Renal pelvis (tissue), 4 donors: Measurements from ENCODE around the gene CARD6. TPM values are rescaled to one million over a fixed set of nuclear protein-coding genes. Genes with fewer than 3 reads are reported as not detected.
A peak's percentile ranks its signal among the peaks of the same experiment; 100 is the strongest.
"Not testable (repeated sequence)": the region's sequence is repeated elsewhere in the genome, so short reads cannot be mapped to it uniquely, and the experiment has no call there.

ENCODE experiments used
- DNase-seq: peaks from one replicate; pipeline ENCODE4 v3.0.0-alpha.2; 2013
- polyA plus RNA-seq, 3 donors: library from polyadenylated mRNA; unstranded; fragments of 120-200 nt; gene quantifications; one replicate each; pipeline ENCODE4 v1.2.1, GENCODE V29; 2013; ENCODE audit not compliant: insufficient read length in 3 of 3

Gene CARD6
- polyA plus RNA-seq, 3 donors, result 2.6 to 3.0 (median 2.8) TPM

GRCh38 chr5:40826489-40827187, 14.5 kb upstream of the CARD6 start:
- no peak for DNase-seq

DNA sequence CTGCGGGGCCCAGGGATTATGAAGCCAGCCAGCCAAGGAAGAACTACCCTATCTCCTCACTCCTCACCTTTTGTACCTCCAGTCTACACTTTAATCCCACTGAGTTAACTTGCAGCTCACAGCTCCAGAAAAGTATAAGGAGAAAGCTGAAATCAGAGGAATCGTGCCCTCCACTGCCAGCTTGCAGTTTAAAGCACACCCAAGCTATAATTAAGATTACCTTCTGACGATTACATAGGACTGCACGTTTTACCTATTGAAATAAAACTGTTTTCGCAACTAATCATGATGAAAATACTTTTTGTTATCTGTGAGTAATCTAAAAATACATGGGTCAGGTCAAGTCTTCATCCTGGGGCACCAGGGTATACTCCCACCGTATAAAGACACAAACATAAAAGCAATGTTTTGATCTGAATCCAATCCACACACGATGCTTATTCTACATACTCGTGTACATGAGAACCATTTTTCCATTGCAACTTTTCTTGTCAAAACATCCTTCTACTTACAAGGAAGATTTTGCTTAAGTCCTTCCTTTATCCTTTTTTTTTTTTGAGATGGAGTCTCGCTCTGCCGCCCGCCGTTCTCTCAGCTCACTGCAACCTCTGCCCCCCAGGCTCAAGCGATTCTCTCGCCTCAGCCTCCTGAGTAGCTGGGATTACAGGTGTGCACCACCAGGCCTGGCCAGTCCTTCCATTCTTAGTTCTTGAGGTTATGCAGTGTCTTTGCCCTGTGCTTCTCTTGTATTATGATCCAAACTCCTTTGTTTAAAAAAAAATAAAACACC, 13.8 kb upstream of the CARD6 start:
- no peak for DNase-seq

DNA sequence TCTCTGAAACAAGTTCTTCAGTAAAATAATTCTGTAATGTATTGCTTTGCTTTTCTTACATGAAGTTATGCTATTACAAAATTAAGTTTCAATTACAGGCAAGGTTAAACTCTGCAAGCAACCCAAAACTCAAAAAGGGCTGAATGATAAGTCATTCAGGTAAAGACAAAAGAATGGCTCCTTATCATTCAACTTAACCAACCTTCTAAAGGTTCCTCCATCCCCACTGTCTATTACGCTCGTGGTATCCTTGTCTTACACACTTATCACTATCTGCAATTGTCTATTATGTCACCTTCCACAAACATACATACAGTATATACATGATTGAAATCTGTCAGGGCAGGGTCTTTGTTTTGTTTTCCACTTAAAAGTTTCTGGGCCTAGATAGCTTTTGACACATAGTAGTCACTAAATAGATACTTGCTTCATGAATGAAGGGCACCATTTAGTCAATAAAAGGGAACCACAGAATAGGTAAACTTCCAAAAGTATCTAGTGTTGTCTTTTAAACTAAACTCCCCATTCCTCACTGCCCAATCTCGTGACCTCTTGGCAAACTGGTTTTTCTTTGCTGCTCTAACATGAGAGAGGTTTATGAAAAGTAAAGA, 13.0 kb upstream of the CARD6 start:
- DNase-seq, result no peak

DNA sequence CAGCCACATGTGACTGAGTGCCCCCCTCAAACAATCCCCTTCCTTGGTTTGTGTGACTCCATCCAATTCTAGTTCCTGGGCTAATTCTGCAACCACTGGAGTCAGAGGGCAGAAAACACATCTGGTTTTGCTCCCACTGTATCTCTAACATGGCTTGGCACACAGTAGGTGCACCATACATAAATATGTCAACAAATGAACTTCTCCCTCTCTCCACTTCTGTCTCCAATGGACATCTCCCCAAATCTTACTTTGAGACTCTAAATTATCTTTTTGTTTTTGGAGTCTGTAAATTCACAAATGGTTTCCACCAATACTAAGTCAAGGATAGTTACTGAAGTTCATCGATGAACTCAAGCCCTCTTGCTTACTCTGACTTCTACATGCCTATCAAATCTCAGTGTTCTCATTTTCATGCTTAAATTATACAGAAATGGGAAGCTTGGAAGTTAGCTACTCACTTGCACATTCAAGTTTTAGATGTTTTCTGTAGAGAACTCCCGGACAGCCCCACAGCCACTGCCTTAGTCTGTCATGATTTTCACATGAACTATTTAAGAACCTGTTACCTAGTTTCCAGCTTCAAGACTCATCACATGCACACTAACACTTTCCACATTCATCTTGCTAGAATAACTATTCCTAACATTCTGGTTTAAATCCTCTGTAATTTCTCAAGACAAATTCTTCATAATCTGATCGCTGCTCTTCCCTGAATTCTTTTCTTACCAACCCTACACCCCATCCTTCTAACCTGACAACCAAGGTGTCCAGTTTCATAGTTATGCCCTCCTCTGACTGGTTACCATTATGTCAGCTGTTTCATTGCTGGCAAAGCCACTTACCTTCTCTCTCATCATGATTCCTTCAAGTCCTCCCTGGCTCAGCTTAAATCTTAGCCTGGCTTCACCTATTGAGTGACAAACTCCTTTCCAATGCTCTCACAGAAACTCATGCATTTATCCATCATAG, 12.2 kb upstream of the CARD6 start:
- DNase-seq, result no peak

DNA sequence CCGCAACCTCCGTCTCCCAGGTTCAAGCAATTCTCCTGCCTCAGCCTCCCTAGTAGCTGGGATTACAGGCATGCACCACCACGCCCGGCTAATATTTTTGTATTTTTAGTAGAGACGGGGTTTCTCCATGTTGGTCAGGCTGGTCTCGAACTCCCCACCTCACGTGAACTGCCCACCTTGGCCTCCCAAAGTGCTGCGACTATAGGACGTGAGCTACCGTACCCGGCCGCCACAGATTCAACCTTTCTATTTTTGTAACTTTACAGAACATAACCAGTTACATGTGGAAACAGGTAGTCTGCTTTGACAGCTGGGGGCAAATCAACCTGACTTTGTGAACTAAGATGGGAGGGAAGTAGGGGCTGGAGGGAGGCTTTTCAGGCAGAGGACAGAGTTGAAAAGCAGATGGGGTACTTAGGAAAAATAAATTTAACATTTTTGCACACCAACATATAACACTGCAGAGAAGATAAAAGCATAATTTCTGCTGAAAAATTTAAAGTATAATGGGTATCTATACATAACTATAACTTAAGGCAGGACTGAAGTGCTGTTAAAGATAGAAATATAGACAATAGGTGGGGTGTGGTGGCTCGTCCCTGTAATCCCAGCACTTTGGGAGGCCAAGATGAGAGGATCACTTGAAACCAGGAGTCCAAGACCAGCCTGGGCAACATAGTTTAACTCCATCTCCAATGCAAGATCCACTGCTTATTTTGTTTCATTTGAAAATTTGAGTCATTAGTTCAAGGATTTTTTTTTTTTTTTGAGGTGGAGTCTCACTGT, 11.2 kb upstream of the CARD6 start:
- DNase-seq, result no peak

- no peak for DNase-seq
These were observed 9.6 kb upstream of the CARD6 start for GRCh38 chr5:40831346-40832210.

DNA sequence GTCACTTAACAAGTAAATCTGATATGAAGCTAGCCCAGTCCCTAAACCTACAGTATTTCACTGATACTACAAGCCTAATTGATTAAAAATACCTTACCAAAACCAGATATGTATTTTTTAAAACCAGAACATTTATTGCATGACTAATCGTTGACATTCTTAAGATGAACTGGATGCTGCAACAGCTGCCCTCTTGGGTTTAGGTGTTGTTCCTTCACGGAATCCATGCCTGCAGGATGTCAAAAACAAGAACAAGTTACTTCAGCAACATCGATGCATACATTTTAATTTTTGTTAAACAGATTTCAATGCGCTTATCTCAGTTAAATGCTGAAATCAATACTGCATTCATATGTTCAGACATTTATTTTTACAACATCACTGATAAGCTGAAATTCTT, 8.8 kb upstream of the CARD6 start:
- DNase-seq, result no peak

DNA sequence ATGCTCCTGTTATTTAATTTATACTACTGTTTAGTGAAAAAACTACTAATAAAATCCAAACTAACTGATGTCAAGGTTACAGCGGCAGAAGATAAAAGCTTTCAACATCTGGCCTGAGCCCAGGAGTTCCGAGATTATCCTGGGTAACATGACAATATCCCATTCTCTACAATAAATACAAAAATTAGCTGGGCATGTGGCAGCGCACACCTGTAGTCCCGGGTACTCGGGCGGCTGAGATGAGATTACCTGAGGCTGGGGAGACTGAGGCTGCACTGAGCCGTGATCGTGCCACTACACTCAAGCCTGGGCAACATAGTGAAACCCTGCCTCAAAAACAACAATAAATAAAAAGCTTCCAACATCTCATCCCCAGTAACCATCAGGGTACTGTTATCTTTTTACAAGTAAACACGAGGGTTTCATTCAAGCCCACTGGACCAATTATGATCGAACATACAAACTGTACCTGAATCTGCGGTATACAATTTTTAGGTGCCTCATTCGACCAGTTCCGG, 7.4 kb upstream of the CARD6 start:
- DNase-seq, result no peak

GRCh38 chr5:40834391-40834848, 6.7 kb upstream of the CARD6 start:
- DNase-seq, result peak; percentile 33

GRCh38 chr5:40834849-40835787, 6.0 kb upstream of the CARD6 start, which contains the start of gene RPL37:
RPL37 (minus strand) TSS chr5:40835222; CDS start chr5:40835185, 37 bp downstream.
- DNase-seq, result peak; percentile 95

- DNase-seq, result no peak
These were observed 3.1 kb upstream of the CARD6 start for GRCh38 chr5:40838086-40838485.

DNA sequence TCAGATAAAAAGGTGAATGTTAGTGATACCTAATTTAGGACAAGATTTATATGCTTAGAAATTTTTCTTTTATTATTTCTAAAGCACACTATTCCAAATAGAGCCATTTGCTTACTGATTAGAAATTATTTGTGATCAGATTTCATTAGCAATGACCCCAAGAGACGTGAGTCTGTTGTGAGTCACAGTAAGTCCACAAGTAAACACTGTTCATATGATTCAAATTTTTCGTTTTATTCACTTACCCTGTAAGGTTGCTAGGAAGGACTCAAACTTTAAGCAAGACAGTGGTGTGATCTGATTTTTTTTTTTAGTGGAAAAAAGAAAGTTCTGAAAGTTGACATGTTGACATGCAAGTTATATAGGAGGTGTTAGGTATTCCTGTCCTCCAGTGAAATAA, 1.2 kb downstream of the CARD6 start:
- DNase-seq, result no peak

DNA sequence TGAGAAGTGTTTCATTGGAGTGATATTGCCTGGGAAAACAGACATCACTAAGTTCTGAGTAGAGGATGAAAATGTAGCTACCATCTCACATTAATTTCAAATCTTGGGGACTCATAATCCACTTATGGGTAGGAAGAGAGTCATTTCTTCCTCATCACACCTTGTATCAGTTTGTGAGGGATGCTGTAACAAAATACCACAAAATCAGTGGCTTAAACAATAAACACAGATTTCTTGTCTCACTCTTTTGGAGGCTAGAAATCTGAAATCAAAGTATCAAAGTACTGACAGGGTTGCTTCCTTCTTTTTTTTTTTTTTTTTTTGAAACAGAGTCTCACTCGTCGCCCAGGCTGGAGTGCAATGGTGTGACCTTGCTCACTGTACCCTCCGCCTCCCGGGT, 3.4 kb downstream of the CARD6 start:
- DNase-seq, result no peak

GRCh38 chr5:40846371-40846770, 5.2 kb downstream of the CARD6 start:
- no peak for DNase-seq

DNA sequence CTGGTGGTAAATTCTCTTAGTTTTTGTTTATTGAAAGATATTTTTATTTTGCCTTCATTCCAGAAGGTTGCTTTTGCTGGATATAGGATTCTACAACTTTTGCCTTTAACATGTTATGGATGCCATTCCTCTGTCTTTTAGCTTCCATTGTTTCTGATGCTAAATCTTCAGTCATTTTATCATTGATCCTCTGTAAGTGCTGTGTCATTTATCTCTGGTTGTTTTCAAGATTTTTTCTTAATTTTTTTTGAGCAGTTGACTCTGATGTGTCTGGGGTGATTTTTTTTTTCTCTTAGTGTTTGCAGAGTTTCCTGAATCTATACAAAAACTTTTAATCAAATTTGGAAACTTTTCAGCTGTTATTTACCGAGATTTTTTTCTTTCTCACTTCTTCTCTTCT, 6.4 kb downstream of the CARD6 start:
- DNase-seq, result no peak

- DNase-seq, result no peak
These were observed 12.5 kb downstream of the CARD6 start for GRCh38 chr5:40853632-40854192.

GRCh38 chr5:40860711-40861110, 19.5 kb downstream of the CARD6 start:
- DNase-seq, result no peak

DNA sequence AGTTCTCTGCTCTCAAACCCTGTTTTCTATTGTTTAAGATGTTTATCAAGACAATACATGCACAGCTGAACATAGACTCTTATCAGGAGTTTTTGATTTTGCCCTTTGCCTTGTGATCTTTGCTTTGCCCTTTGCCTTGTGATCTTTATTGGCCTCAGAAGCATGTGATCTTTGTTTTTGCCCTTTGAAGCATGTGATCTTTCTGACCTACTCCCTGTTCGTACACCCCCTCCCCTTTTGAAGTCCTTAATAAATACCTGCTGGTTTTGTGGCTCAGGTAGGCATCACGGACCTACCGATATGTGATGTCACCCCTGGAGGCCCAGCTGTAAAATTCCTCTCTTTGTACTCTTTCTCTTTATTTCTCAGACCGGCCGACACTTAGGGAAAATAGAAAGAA, 23.8 kb downstream of the CARD6 start:
- not testable (repeated sequence) for DNase-seq
